Type B pancreatic cell (in vitro differentiated cells): ENCODE results near the gene HMCN2. TPM values are rescaled to one million over a fixed set of nuclear protein-coding genes. Genes with fewer than 3 reads are reported as not detected.

Experiments
- DNase-seq: peaks from one replicate; pipeline ENCODE4 v3.0.0; 2021; ENCODE audit warnings: mixed read lengths; ENCODE audit not compliant: unreplicated experiment; ENCODE audit errors: extremely low spot score
- H3K27ac Mint-ChIP-seq: 2 replicates; pipeline ENCODE4 v1.8.0; 2021; ENCODE audit warnings: mild to moderate bottlenecking, mixed read lengths
- H3K27me3 Mint-ChIP-seq: 2 replicates; pipeline ENCODE4 v1.8.0; 2021; ENCODE audit warnings: mixed read lengths
- H3K36me3 Mint-ChIP-seq: 2 replicates; pipeline ENCODE4 v1.8.0; 2021; ENCODE audit warnings: mixed read lengths
- H3K4me1 Mint-ChIP-seq: one replicate; pipeline ENCODE4 v1.8.0; 2021; ENCODE audit warnings: mixed read lengths; ENCODE audit not compliant: unreplicated experiment
- H3K4me3 Mint-ChIP-seq: 2 replicates; pipeline ENCODE4 v1.8.0; 2021; ENCODE audit warnings: mild to moderate bottlenecking, mixed read lengths
- H3K9me3 Mint-ChIP-seq: 2 replicates; pipeline ENCODE4 v1.8.0; 2021; ENCODE audit warnings: mixed read lengths
- total RNA-seq: library from RNA; stranded (reverse); gene quantifications from 2 replicates; pipeline ENCODE4 v1.2.1, GENCODE V29; 2021; ENCODE audit warnings: low replicate concordance
- TF ChIP-seq, protein P1 (sequence below): fragments of 200-600 bp; sonication (generic); conservative IDR thresholded peaks from 2 replicates; pipeline ENCODE4 v1.5.0; 2021; ENCODE audit warnings: antibody characterized with exemption, mild to moderate bottlenecking

Gene HMCN2
- total RNA-seq, 1 donor from 2014 or later: 0.12 TPM

DNA sequence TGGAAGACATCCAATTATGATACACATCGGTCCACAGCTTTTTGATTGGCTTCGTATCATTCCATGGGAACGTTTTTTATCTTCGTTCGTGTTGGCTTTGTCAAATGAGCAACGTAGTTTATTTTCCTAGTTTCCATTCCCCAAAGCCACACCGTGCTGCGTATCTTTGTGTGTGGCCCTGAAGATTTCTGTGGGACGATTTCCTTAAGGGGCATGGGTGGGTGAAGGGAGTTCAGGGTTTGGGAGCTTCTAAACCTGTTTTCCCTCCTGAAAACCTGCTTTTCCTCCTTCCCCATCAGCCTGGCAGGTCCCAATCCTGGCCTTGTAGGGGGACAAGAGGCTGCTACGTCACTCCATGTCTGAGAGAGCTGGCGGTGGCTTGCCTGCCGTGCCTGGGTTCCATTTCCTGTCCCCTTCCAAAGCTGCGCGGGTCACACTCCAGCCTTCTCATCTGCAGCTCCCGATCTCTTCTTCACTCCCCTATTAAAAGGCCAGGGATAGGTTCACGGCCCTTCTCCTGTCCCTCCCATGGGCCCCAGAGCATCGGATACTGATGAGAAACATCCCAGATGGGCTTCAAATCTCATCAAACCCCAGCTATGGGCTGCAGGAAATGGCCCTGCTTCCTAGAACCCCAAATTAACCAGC lies 155.7 kb downstream of the HMCN2 start:
- H3K27ac Mint-ChIP-seq: no peak overlapping the region
- peaks cover 6% of the 10 kb centered on the region for H3K4me1 Mint-ChIP-seq
- peaks cover 18% of the 10 kb centered on the region for H3K27me3 Mint-ChIP-seq
- no peak for DNase-seq
- no peaks in the 10 kb centered on the region for H3K36me3 Mint-ChIP-seq
- TF ChIP-seq, protein P1, sequence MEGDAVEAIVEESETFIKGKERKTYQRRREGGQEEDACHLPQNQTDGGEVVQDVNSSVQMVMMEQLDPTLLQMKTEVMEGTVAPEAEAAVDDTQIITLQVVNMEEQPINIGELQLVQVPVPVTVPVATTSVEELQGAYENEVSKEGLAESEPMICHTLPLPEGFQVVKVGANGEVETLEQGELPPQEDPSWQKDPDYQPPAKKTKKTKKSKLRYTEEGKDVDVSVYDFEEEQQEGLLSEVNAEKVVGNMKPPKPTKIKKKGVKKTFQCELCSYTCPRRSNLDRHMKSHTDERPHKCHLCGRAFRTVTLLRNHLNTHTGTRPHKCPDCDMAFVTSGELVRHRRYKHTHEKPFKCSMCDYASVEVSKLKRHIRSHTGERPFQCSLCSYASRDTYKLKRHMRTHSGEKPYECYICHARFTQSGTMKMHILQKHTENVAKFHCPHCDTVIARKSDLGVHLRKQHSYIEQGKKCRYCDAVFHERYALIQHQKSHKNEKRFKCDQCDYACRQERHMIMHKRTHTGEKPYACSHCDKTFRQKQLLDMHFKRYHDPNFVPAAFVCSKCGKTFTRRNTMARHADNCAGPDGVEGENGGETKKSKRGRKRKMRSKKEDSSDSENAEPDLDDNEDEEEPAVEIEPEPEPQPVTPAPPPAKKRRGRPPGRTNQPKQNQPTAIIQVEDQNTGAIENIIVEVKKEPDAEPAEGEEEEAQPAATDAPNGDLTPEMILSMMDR: no peak
- no peak overlapping the region for H3K4me3 Mint-ChIP-seq
- peaks cover 5% of the 10 kb centered on the region for H3K9me3 Mint-ChIP-seq

DNA sequence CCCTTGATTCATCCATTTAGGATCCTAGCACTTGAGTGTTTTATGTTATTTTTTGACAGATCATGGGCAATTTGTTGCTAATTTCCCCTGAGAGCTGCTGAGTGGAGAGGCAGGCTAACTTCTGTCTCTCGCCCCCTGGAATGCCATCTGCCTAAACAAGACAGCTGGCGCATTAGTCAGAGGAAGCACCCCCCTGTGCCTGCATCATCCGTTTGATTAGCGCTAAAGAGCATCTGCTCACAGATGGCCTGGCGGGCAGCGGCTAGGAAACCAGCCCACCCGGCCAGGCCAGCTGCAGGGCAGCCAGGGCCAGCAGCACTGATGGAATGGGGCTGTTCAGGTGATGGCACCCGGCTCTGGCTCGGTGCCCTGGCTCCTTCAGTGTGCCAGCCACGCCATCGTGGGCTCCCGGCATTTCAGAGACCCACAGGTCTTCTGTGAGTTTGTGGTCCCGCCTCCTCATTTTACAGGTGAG lies 156.3 kb downstream of the HMCN2 start:
- no peak overlapping the region for H3K27ac Mint-ChIP-seq
- H3K4me3 Mint-ChIP-seq: no peak overlapping the region
- peaks cover 9% of the 10 kb centered on the region for H3K4me1 Mint-ChIP-seq
- H3K36me3 Mint-ChIP-seq: no peaks in the 10 kb centered on the region
- DNase-seq: no peak
- TF ChIP-seq, protein P1: no peak
- peaks cover 5% of the 10 kb centered on the region for H3K9me3 Mint-ChIP-seq
- H3K27me3 Mint-ChIP-seq: peaks cover 18% of the 10 kb centered on the region

DNA sequence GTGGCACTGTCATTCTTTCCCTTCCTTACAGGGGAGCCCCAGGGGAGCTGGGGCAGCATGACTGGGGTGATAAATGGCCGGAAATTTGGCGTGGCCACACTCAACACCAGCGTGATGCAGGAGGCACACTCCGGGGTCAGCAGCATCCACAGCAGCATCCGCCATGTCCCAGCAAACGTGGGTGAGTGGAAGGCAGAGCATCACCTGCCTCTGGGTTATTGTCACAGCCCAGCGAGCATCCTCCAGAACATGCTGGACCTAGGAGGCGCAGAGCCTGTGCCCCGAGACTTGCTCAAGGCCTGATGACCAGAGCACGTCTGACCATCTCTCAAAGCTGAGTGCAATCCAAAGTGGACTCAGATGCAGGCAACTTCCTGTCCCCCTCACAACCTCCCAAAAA lies 157.0 kb downstream of the HMCN2 start:
- peaks cover 5% of the 10 kb centered on the region for H3K9me3 Mint-ChIP-seq
- TF ChIP-seq, protein P1: no peak
- DNase-seq: no peak
- no peak overlapping the region for H3K4me3 Mint-ChIP-seq
- no peaks in the 10 kb centered on the region for H3K36me3 Mint-ChIP-seq
- H3K27me3 Mint-ChIP-seq: peaks cover 19% of the 10 kb centered on the region
- peaks cover 11% of the 10 kb centered on the region for H3K4me1 Mint-ChIP-seq
- no peak overlapping the region for H3K27ac Mint-ChIP-seq

DNA sequence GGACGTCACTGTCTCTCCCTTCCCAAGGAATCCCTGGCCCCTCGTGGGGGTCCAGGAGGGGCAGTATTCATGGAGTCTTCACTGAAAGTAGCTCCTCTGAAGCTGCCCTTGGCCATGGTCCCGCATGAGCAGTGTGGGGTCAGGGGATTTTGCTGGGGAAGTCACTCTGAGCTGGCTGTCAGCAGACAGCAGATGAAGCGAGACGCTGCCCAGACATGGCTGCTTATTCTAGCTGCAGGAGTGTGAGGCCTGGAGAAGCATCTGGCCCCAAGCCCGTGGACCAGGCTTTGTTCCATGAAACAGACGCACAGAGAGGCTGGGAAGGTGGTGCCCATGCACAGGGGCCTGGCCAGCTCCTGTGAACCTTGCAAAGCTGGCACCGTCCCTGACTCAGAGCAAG lies 157.7 kb downstream of the HMCN2 start:
- Mint-ChIP-seq H3K36me3 (no peaks in the 10 kb centered on the region), H3K9me3 (peaks cover 5% of the 10 kb centered on the region), H3K27ac (no peak overlapping the region), H3K4me1 (peaks cover 11% of the 10 kb centered on the region), H3K4me3 (no peak overlapping the region), H3K27me3 (peaks cover 19% of the 10 kb centered on the region)
- DNase-seq: no peak
- TF ChIP-seq, protein P1: no peak

- H3K4me3 Mint-ChIP-seq: no peak overlapping the region
- H3K9me3 Mint-ChIP-seq: no peaks in the 10 kb centered on the region
- H3K27ac Mint-ChIP-seq: no peak overlapping the region
- peaks cover 11% of the 10 kb centered on the region for H3K4me1 Mint-ChIP-seq
- no peaks in the 10 kb centered on the region for H3K36me3 Mint-ChIP-seq
- no peak for DNase-seq
- TF ChIP-seq, protein P1: no peak
- peaks cover 12% of the 10 kb centered on the region for H3K27me3 Mint-ChIP-seq
These were observed 159.3 kb downstream of the HMCN2 start for GRCh38 chr9:130424595-130425454.
